ENCODE data around the gene FBXO39. TPM values are rescaled to one million over a fixed set of nuclear protein-coding genes. Genes with fewer than 3 reads are reported as not detected.
"Not testable (repeated sequence)": the region's sequence is repeated elsewhere in the genome, so short reads cannot be mapped to it uniquely, and the experiment has no call there.

FBXO39 gene
- not detected for total RNA-seq (2021; fragmentation: NEBNext Ultra II Directional; extraction: Animal tissue kit (Norgen Biotek cat#: 25700))
- long read RNA-seq: 0 reads

DNA sequence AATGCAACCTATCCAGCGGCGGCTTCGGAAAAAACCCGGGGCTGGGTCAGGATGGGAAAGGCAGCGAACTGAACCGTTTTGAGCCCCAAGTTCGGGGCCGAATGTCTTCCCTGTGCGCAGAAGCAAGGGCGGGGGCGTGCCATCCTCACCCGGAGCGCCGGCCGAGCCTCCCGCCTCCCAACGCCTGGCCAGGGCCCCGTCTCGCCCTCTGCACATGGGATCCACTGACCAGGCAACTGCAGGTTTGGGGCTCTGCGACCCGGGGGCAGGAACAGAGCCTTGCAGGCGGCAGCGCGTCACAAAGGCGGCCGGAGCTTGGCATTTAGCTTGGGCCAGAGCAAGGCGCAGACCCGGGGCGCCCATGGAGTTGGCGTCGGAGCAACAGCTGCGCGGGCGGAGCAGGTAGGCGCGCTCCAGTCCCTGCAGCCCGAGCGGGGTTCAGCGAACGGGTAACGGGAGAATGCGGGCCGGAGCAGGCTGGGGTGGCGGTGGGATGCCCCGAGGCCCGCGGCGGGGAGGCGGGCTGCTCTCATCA, at the start of gene FBXO39:
FBXO39 (plus strand) TSS at position 345 of the 535 bp plus-strand sequence. CDS start 3,654 bp downstream, outside the sequence.
- H3K27ac Mint-ChIP-seq: no peak within 1 kb of the TSS
- peaks cover 32% of the 10 kb centered on the region for H3K27me3 Mint-ChIP-seq (ENCODE audit: insufficient read depth)
- TF ChIP-seq, protein P1, sequence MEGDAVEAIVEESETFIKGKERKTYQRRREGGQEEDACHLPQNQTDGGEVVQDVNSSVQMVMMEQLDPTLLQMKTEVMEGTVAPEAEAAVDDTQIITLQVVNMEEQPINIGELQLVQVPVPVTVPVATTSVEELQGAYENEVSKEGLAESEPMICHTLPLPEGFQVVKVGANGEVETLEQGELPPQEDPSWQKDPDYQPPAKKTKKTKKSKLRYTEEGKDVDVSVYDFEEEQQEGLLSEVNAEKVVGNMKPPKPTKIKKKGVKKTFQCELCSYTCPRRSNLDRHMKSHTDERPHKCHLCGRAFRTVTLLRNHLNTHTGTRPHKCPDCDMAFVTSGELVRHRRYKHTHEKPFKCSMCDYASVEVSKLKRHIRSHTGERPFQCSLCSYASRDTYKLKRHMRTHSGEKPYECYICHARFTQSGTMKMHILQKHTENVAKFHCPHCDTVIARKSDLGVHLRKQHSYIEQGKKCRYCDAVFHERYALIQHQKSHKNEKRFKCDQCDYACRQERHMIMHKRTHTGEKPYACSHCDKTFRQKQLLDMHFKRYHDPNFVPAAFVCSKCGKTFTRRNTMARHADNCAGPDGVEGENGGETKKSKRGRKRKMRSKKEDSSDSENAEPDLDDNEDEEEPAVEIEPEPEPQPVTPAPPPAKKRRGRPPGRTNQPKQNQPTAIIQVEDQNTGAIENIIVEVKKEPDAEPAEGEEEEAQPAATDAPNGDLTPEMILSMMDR (IDR thresholded peaks at IDR 0.05): no peak
- H3K4me3 Mint-ChIP-seq: no peak within 1 kb of the TSS
- peaks cover 20% of the 10 kb centered on the region for H3K36me3 Mint-ChIP-seq (ENCODE audit: low read depth)
- peaks cover 23% of the 10 kb centered on the region; the same call in 1 of the 2 replicates for H3K9me3 Mint-ChIP-seq
- no peak for DNase-seq
- no peaks in the 10 kb centered on the region for H3K4me1 Mint-ChIP-seq (ENCODE audit: low read depth)

DNA sequence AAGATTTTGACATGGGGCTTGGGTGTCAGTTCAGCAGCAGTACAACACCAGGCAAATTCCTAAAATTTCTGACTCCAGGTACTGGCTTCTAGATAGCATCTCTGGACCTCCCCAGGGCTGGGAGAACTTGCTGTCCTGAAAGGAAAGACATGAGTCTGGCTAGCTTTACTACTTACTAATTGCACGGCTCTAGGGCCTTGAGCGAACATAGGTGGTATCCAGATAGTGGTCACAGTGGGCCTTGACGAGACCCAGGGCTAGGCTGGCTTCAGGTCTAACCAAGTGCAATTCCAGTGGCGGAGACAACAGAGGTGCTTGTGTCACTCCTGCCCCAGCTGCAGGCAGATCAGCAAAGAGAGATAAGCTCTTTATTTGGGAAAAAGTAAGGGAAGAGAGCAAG, 46.5 kb upstream of the FBXO39 start:
- no peaks in the 10 kb centered on the region for H3K9me3 Mint-ChIP-seq
- no peaks in the 10 kb centered on the region for H3K36me3 Mint-ChIP-seq (ENCODE audit: low read depth)
- no peak overlapping the region for H3K4me3 Mint-ChIP-seq
- no peak overlapping the region for H3K27ac Mint-ChIP-seq
- H3K27me3 Mint-ChIP-seq (ENCODE audit: insufficient read depth): peaks cover 19% of the 10 kb centered on the region
- no peak for DNase-seq
- TF ChIP-seq, protein P1 (IDR thresholded peaks at IDR 0.05): no peak
- H3K4me1 Mint-ChIP-seq (ENCODE audit: low read depth): no peaks in the 10 kb centered on the region

DNA sequence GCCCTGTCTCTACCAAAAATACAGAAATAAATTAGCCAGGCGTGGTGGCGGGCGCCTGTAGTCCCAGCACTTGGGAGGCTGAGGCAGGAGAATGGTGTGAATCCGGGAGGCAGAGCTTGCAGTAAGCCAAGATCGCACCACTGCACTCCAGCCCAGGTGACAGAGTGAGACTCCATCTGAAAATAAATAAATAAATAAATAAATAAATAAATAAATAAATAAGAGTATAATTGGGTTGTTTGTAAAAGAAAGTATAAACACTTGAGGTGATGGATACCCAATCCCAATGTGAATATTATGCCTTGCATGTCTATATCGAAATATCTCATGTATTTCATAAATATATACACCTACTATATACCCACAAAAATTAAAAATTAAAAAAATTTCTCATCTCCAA, 29.4 kb upstream of the FBXO39 start:
- H3K4me1 Mint-ChIP-seq (ENCODE audit: low read depth); H3K27ac Mint-ChIP-seq; H3K4me3 Mint-ChIP-seq; DNase-seq; H3K36me3 Mint-ChIP-seq (ENCODE audit: low read depth); H3K27me3 Mint-ChIP-seq (ENCODE audit: insufficient read depth); H3K9me3 Mint-ChIP-seq: not testable (repeated sequence)

DNA sequence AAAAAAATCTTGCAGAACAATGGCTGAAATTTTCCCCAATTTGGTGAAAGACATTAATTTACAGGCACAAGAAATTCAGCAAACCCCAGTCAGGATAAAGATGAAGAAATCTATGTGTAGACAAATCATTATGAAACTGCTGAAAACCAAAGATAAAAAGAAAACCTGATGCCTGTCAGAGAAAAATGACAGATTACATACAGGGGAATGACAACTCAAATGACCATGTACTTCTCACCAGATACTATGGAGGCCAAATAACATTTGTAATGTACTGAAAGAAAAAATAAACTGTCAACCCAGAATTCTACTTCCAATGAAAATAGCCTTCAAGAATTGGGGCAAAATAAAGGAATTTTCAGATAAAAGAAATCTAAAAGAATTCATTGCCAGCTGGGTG, 27.4 kb upstream of the FBXO39 start:
- Mint-ChIP-seq H3K27ac (no peak overlapping the region), H3K9me3 (no peaks in the 10 kb centered on the region), H3K4me3 (no peak overlapping the region), H3K27me3 (ENCODE audit: insufficient read depth) (peaks cover 2% of the 10 kb centered on the region), H3K36me3 (ENCODE audit: low read depth) (no peaks in the 10 kb centered on the region), H3K4me1 (ENCODE audit: low read depth) (peaks cover 23% of the 10 kb centered on the region)
- TF ChIP-seq, protein P1 (IDR thresholded peaks at IDR 0.05): no peak
- DNase-seq: no peak

DNA sequence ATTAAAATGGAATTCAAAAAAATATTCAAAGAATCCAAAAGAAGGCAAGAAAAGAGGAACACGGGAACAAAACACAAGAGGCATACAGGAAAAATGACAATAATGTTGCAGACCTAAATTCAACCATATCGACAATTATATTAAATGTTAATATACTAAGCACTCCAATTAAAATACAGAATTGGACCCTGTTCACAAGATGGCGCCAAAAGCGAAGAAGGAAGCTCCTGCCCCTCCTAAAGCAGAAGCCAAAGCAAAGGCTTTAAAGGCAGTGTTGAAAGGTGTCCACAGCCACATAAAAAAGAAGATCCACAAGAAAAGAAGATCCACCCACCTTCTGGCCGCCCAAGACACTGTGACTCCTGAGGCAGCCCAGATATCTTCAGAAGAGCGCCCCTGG, 26.5 kb upstream of the FBXO39 start:
- TF ChIP-seq, protein P1 (IDR thresholded peaks at IDR 0.05): peak; percentile 47; the same call in 1 of the 2 replicates
- peaks cover 2% of the 10 kb centered on the region; the same call in 1 of the 2 replicates for H3K27me3 Mint-ChIP-seq (ENCODE audit: insufficient read depth)
- peaks cover 28% of the 10 kb centered on the region for H3K4me1 Mint-ChIP-seq (ENCODE audit: low read depth)
- H3K27ac Mint-ChIP-seq: no peak overlapping the region
- no peaks in the 10 kb centered on the region for H3K36me3 Mint-ChIP-seq (ENCODE audit: low read depth)
- DNase-seq: no peak
- no peaks in the 10 kb centered on the region for H3K9me3 Mint-ChIP-seq
- H3K4me3 Mint-ChIP-seq: no peak overlapping the region

DNA sequence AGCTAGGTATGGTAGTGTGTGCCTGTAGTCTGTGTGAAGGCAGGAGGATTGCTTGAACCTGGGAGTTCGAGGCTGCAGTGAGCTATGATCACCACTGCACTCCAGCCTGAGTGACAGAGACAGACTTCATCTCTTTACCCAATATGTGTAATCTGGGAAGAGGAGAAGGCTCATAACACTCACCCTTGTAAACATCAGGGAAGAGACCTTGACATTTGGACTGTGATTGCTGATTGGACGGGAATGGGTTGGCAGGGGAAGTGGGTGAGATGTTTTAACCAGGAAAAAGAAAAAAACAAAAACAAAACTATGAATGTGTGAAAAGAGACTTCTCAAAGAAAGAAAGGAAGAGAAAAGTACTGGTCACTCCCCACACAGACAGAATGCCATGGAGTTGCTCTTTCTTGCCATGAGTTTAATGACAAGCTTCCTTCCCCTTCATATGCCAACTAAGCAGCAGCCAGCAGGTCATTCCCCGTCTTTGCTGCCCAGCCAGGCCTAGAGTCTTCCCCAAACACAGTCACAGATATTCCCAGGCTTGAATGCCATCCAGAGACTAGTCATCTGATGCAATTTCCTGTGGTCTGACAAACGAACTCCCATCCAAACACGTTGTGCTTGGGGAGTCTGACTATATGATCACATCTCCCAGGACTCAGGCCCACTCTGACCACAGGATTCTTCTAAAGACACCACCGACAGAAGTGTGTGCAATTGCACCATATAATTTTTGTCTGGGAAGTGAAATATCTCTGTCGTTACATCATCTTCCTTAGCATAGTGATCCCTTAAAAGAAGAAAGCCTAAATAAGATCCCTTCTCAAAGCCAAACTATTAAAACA, 23.7 kb upstream of the FBXO39 start:
- peak overlapping the region; percentile 99 for H3K27ac Mint-ChIP-seq
- TF ChIP-seq, protein P1 (IDR thresholded peaks at IDR 0.05): no peak
- peaks cover 51% of the 10 kb centered on the region for H3K4me1 Mint-ChIP-seq (ENCODE audit: low read depth)
- H3K9me3 Mint-ChIP-seq: no peaks in the 10 kb centered on the region
- peaks cover 2% of the 10 kb centered on the region; the same call in 1 of the 2 replicates for H3K27me3 Mint-ChIP-seq (ENCODE audit: insufficient read depth)
- H3K4me3 Mint-ChIP-seq: peak overlapping the region; percentile 81
- H3K36me3 Mint-ChIP-seq (ENCODE audit: low read depth): no peaks in the 10 kb centered on the region
- peak; percentile 99 for DNase-seq

Data from HFFc6 (cell line).